HCT116 (cell line): ENCODE results near the gene DKK3. TPM values are rescaled to one million over a fixed set of nuclear protein-coding genes. Genes with fewer than 3 reads are reported as not detected.

Experiments used
- ATAC-seq: fragments of 200-7000 bp; cut with Tn5 transposase; 2 replicates; pipeline ENCODE4 v1.9.1; 2020; ENCODE audit warnings: mild to moderate bottlenecking, moderate library complexity
- BruUV-seq: library from RNA; stranded (reverse); fragments of 400-500 nt; replicated peaks from 2 replicates; lab custom pipeline; 2021; lab: Mats Ljungman, UMichigan
- CTCF ChIA-PET: fragments of 300-600 bp; sonication (Branson Sonifier 250); formaldehyde crosslinking; loops from one replicate; lab custom pipeline; 2021; ENCODE audit warnings: antibody characterized with exemption; lab: Charles Lee
- POLR2A ChIA-PET: fragments of 300-600, 350-600 bp; sonication (Branson Sonifier 250); formaldehyde crosslinking; loops from one replicate; lab custom pipeline; 2021; ENCODE audit warnings: antibody characterized with exemption; lab: Charles Lee
- RAD21 ChIA-PET, 2 experiments: fragments of 300-600 bp; sonication (Branson Sonifier 250); formaldehyde crosslinking; loops; one replicate each; lab custom pipeline; 2023; ENCODE audit warnings: low total read pairs in 2 of 2; ENCODE audit not compliant: uncharacterized antibody in 2 of 2, unreplicated experiment in 2 of 2, low non-redundant PET in 1 of 2; lab: Charles Lee
- DNase-seq: peaks from one replicate; pipeline ENCODE4 v3.0.0-alpha.2; 2010; ENCODE audit warnings: low read depth, low spot score
- H2AFZ ChIP-seq: fragments of 200-600 bp; shearing (Covaris generic), sonication (generic); 2 replicates; pipeline ENCODE4 v1.6.1; 2017; ENCODE audit warnings: low read depth, mixed run types, mixed read lengths, antibody characterized with exemption, low read length; ENCODE audit not compliant: poor library complexity, severe bottlenecking
- H3K27ac ChIP-seq: 2 replicates; pipeline ENCODE4 v1.5.1; 2012; ENCODE audit warnings: low read depth, low read length
- H3K27me3 ChIP-seq: fragments of 200-600 bp; sonication (generic); 2 replicates; pipeline ENCODE4 v1.6.1; 2016; ENCODE audit warnings: mixed run types, low read length, mixed read lengths; ENCODE audit not compliant: insufficient read depth
- H3K36me3 ChIP-seq, 2 experiments: fragments of 200-500 bp in 1 of 2; fragments of 200-600 bp in 1 of 2; sonication (Bioruptor generic) in 1 of 2; sonication (generic) in 1 of 2; 2 replicates each; pipeline versions ENCODE4 v1.5.1 to v1.6.1; 2014 to 2016; ENCODE audit warnings: low read length in 2 of 2, inconsistent platforms in 1 of 2, mixed read lengths in 1 of 2, mixed run types in 1 of 2; ENCODE audit not compliant: insufficient read depth in 2 of 2, control insufficient read depth in 1 of 2
- H3K4me1 ChIP-seq, 2 experiments: fragments of 200-600 bp in 1 of 2; sonication (generic) in 1 of 2; 2 replicates each; pipeline versions ENCODE4 v1.5.1 to v1.6.1; 2012 to 2017; ENCODE audit warnings: low read length in 2 of 2, inconsistent platforms in 1 of 2, mild to moderate bottlenecking in 1 of 2, mixed read lengths in 1 of 2, mixed run types in 1 of 2, moderate library complexity in 1 of 2; ENCODE audit not compliant: insufficient read depth in 2 of 2, control insufficient read depth in 1 of 2
- H3K4me2 ChIP-seq: fragments of 200-600 bp; sonication (generic); 2 replicates; pipeline ENCODE4 v1.6.1; 2017; ENCODE audit warnings: mixed run types, low read length, mixed read lengths
- H3K4me3 ChIP-seq, 2 experiments: fragments of 200-600 bp in 1 of 2; sonication (generic) in 1 of 2; replicated peaks in 1 of 2; 2 replicates each; pipeline ENCODE4 v1.5.1; 2011 to 2016; ENCODE audit warnings: low read length in 2 of 2, control low read depth in 1 of 2, low read depth in 1 of 2, mild to moderate bottlenecking in 1 of 2, mixed read lengths in 1 of 2, mixed run types in 1 of 2
- H3K79me2 ChIP-seq: fragments of 200-600 bp; sonication (generic); 2 replicates; pipeline ENCODE4 v1.6.1; 2017; ENCODE audit warnings: mild to moderate bottlenecking, mixed run types, low read length, moderate library complexity, mixed read lengths; ENCODE audit not compliant: insufficient read depth
- H3K9ac ChIP-seq: fragments of 200-600 bp; sonication (generic); 2 replicates; pipeline ENCODE4 v1.6.1; 2016; ENCODE audit warnings: low read length, mixed read lengths
- H3K9me2 ChIP-seq: fragments of 200-600 bp; sonication (generic), shearing (Covaris generic); 2 replicates; pipeline ENCODE4 v1.6.1; 2017; ENCODE audit warnings: mixed run types, mild to moderate bottlenecking, moderate library complexity; ENCODE audit not compliant: insufficient read depth
- H3K9me3 ChIP-seq, 2 experiments: fragments of 200-500 bp in 1 of 2; fragments of 200-600 bp in 1 of 2; sonication (Bioruptor generic) in 1 of 2; sonication (generic) in 1 of 2; 2 replicates each; pipeline ENCODE4 v1.6.1; 2014 to 2017; ENCODE audit warnings: low read length in 2 of 2, mixed read lengths in 2 of 2, inconsistent platforms in 1 of 2, low read depth in 1 of 2, mild to moderate bottlenecking in 1 of 2, mixed run types in 1 of 2, moderate library complexity in 1 of 2; ENCODE audit not compliant: control insufficient read depth in 1 of 2, insufficient read depth in 1 of 2
- H4K20me1 ChIP-seq: fragments of 200-600 bp; sonication (generic), shearing (Covaris generic); 2 replicates; pipeline ENCODE4 v1.6.1; 2017; ENCODE audit warnings: mixed run types, mild to moderate bottlenecking, moderate library complexity; ENCODE audit not compliant: insufficient read depth
- ATF3 ChIP-seq: IDR thresholded peaks from 2 replicates; pipeline ENCODE4 v1.6.1; 2012
- CBX3 ChIP-seq: IDR thresholded peaks from 2 replicates; pipeline ENCODE4 v1.6.1; 2012; ENCODE audit warnings: low read depth
- ELF1 ChIP-seq: IDR thresholded peaks from 2 replicates; pipeline ENCODE4 v1.6.1; 2012; ENCODE audit warnings: low read depth, borderline replicate concordance
- EZH2 ChIP-seq: fragments of 200-600 bp; sonication (generic); IDR thresholded peaks from 2 replicates; pipeline ENCODE4 v1.6.1; 2017; ENCODE audit warnings: antibody characterized with exemption, mixed run types
- EZH2phosphoT487 ChIP-seq: fragments of 200-600 bp; IDR thresholded peaks from 2 replicates; pipeline ENCODE4 v1.6.1; 2018; ENCODE audit warnings: antibody characterized with exemption, borderline replicate concordance
- JUND ChIP-seq: IDR thresholded peaks from 2 replicates; pipeline ENCODE4 v1.6.1; 2012
- MAX ChIP-seq: IDR thresholded peaks from 2 replicates; pipeline ENCODE4 v1.6.1; 2012
- POLR2AphosphoS5 ChIP-seq: IDR thresholded peaks from 2 replicates; pipeline ENCODE4 v1.6.1; 2011; ENCODE audit warnings: mild to moderate bottlenecking, low read depth, low read length, moderate library complexity
- REST ChIP-seq: IDR thresholded peaks from 2 replicates; pipeline ENCODE4 v1.6.1; 2012; ENCODE audit warnings: low read depth
- SIN3A ChIP-seq: IDR thresholded peaks from 2 replicates; pipeline ENCODE4 v1.6.1; 2012; ENCODE audit warnings: low read depth
- TCF7L2 ChIP-seq: IDR thresholded peaks from 2 replicates; pipeline ENCODE4 v1.7.0; 2011; ENCODE audit warnings: borderline replicate concordance, inconsistent platforms; ENCODE audit not compliant: insufficient read depth, insufficient read length; ENCODE audit errors: extremely low read depth
- YY1 ChIP-seq: IDR thresholded peaks from 2 replicates; pipeline ENCODE4 v1.6.1; 2011; ENCODE audit warnings: low read length, low read depth, moderate library complexity, mild to moderate bottlenecking; ENCODE audit not compliant: insufficient replicate concordance; ENCODE audit errors: extremely low read depth
- intact Hi-C: fragments of 100-400 bp; cut with micrococcal nuclease; formaldehyde crosslinking; loops from 2 replicates; pipeline ENCODE4 v1.10.0; 2022
- total RNA-seq: library from RNA; stranded (reverse); gene quantifications from one replicate; pipeline ENCODE4 v1.2.1, GENCODE V29; 2021; ENCODE audit not compliant: unreplicated experiment

The DKK3 gene
- total RNA-seq, 1 experiment from 2014 or later = 0.49 TPM

GRCh38 chr11:11961399-11962028 lies 46.9 kb downstream of the DKK3 start:
- POLR2A ChIA-PET = no interaction called here
- Histone ChIP-seq H3K79me2 (no peaks in the 10 kb centered on the region), H3K9me2 (no peaks in the 10 kb centered on the region), H3K36me3 (peaks cover 0 to 5% of the 10 kb centered on the region in 2 experiments; a peak in 1 of 4 replicates), H3K9ac (no peak overlapping the region), H3K27ac (no peak overlapping the region), H3K4me2 (no peak overlapping the region), H3K4me1 (peaks cover 0 to 1% of the 10 kb centered on the region in 2 experiments; a peak in 1 of 4 replicates), H3K4me3 (no peak overlapping the region), H2AFZ (no peak overlapping the region), H3K9me3 (no peaks in the 10 kb centered on the region), H3K27me3 (no peaks in the 10 kb centered on the region), H4K20me1 (no peaks in the 10 kb centered on the region)
- CTCF ChIA-PET = no interaction called here
- no peak for TF ChIP-seq SIN3A
- TF ChIP-seq ATF3 = no peak
- TF ChIP-seq REST = no peak
- TF ChIP-seq EZH2 = no peak
- no peak for TF ChIP-seq POLR2AphosphoS5
- TF ChIP-seq EZH2phosphoT487 = no peak
- TF ChIP-seq MAX = no peak
- no peak for TF ChIP-seq YY1
- TF ChIP-seq CBX3 = no peak
- TF ChIP-seq TCF7L2 = no peak
- TF ChIP-seq ELF1 = no peak
- TF ChIP-seq JUND = no peak
- RAD21 ChIA-PET = no interaction called here
- BruUV-seq = no TSS peak
- ATAC-seq (no peak), DNase-seq (no peak)
- intact Hi-C loops = no loop called here
